Lung (tissue), 12 donors: Measurements from ENCODE around the gene KMT5C. TPM values are rescaled to one million over a fixed set of nuclear protein-coding genes. Genes with fewer than 3 reads are reported as not detected.
A peak's percentile ranks its signal among the peaks of the same experiment; 100 is the strongest.

Experiments
- ATAC-seq: fragments of 200-7000 bp; cut with Tn5 transposase; one replicate; pipeline ENCODE4 v1.9.1; 2020; ENCODE audit warnings: moderate number of reproducible peaks; ENCODE audit not compliant: insufficient read depth, low FRiP score
- DNase-seq, 3 donors: peaks; one replicate each; pipeline ENCODE4 v3.0.0-alpha.2; 2013 to 2017
- H3K27ac ChIP-seq, 2 donors: one replicate each; pipeline ENCODE4 v1.5.1; 2013; ENCODE audit warnings: mild to moderate bottlenecking in 2 of 2, moderate library complexity in 2 of 2, control low read depth in 1 of 2, inconsistent platforms in 1 of 2, low read depth in 1 of 2, low read length in 1 of 2
- H3K27me3 ChIP-seq, 3 donors: one replicate each; pipeline ENCODE4 v1.5.1; 2013; ENCODE audit warnings: low read length in 2 of 3; ENCODE audit not compliant: control insufficient read depth in 3 of 3, insufficient read depth in 3 of 3
- H3K36me3 ChIP-seq, 4 donors: one replicate each; pipeline ENCODE4 v1.5.1; 2013; ENCODE audit warnings: low read length in 4 of 4, mild to moderate bottlenecking in 1 of 4, moderate library complexity in 1 of 4; ENCODE audit not compliant: control insufficient read depth in 4 of 4, insufficient read depth in 4 of 4
- H3K4me1 ChIP-seq, 5 donors: one replicate each; pipeline ENCODE4 v1.5.1; 2013; ENCODE audit warnings: low read length in 5 of 5, mild to moderate bottlenecking in 2 of 5, moderate library complexity in 1 of 5; ENCODE audit not compliant: control insufficient read depth in 5 of 5, insufficient read depth in 5 of 5
- H3K4me3 ChIP-seq: one replicate; pipeline ENCODE4 v1.5.1; 2013; ENCODE audit warnings: mild to moderate bottlenecking, control low read depth, moderate library complexity
- H3K9ac ChIP-seq, 2 donors: one replicate each; pipeline ENCODE4 v1.5.1; 2013; ENCODE audit warnings: low read length in 2 of 2, control low read depth in 1 of 2; ENCODE audit not compliant: insufficient read depth in 1 of 2
- H3K9me3 ChIP-seq, 4 donors: one replicate each; pipeline ENCODE4 v1.5.1; 2013; ENCODE audit warnings: low read length in 3 of 4, mild to moderate bottlenecking in 1 of 4, moderate library complexity in 1 of 4; ENCODE audit not compliant: control insufficient read depth in 4 of 4, insufficient read depth in 3 of 4
- CTCF ChIP-seq: IDR thresholded peaks from 2 replicates; pipeline ENCODE4 v1.5.1; 2012; ENCODE audit warnings: mild to moderate bottlenecking; ENCODE audit errors: control extremely low read depth, extremely low read depth
- WGBS, 2 donors: extraction: QIAGEN DNeasy Blood & Tissue Kit; methylation state at CpG; one replicate each; pipeline ENCODE4 v1.1.7; 2013; 5-methylcytosine and 5-hydroxymethylcytosine counted together
- polyA plus RNA-seq, 2 donors: library from polyadenylated mRNA; stranded (reverse); fragments of 200-250 nt; gene quantifications; one replicate each; pipeline ENCODE4 v1.2.1, GENCODE V29; 2013
- total RNA-seq, 2 donors: library from RNA; depleted of rRNA in 1 of 2; stranded (reverse); fragments of >200 nt in 1 of 2; gene quantifications; one replicate each; pipeline ENCODE4 v1.2.1, GENCODE V29; 2014 to 2021
- donor health status: control.
- donor health status: control.
- donor health status: Bipolar disorder and iron deficiency.
- donor health status: healthy.
- donor health status: DM: yes; HTN: yes; CAD: no.

Gene KMT5C
- total and polyA plus RNA-seq, 4 donors: 6.7 to 16.5 (median 12.5) TPM

GRCh38 chr19:55321466-55322137 lies 18.1 kb upstream of the KMT5C start:
- ATAC-seq (no peak), DNase-seq (no peak)
- H3K9ac ChIP-seq: no peak overlapping the region
- H3K9me3 ChIP-seq: no peaks in the 10 kb centered on the region
- no peaks in the 10 kb centered on the region for H3K27me3 ChIP-seq
- H3K4me3 ChIP-seq: no peak overlapping the region
- no peak for TF ChIP-seq CTCF
- 44 to 60% methylated on average over 9 of the region's 9 CpGs for WGBS, 2 donors
- H3K4me1 ChIP-seq: no peaks in the 10 kb centered on the region
- H3K27ac ChIP-seq: no peak overlapping the region
- H3K36me3 ChIP-seq: peaks cover 0 to 3% (median 0%) of the 10 kb centered on the region in 4 donors

GRCh38 chr19:55322204-55322885 lies 17.3 kb upstream of the KMT5C start:
- Histone ChIP-seq H3K4me3 (no peak overlapping the region), H3K9me3 (no peaks in the 10 kb centered on the region), H3K27me3 (no peaks in the 10 kb centered on the region), H3K27ac (no peak overlapping the region), H3K9ac (no peak overlapping the region), H3K36me3 (no peaks in the 10 kb centered on the region), H3K4me1 (no peaks in the 10 kb centered on the region)
- ATAC-seq (no peak), DNase-seq (no peak)
- WGBS, 2 donors: 43 to 48% methylated on average over 12 of the region's 12 CpGs
- TF ChIP-seq CTCF: no peak

- DNase-seq (no peak), ATAC-seq (no peak)
- Histone ChIP-seq H3K9me3 (no peaks in the 10 kb centered on the region), H3K9ac (no peak overlapping the region), H3K4me1 (peaks cover 0 to 4% (median 0%) of the 10 kb centered on the region in 5 donors), H3K4me3 (no peak overlapping the region), H3K27ac (peak overlapping the region in 1 of 2 donors; percentile 68), H3K27me3 (no peaks in the 10 kb centered on the region), H3K36me3 (no peaks in the 10 kb centered on the region)
- no peak for TF ChIP-seq CTCF
- 71 to 88% methylated on average over 6 of the region's 6 CpGs for WGBS, 2 donors
These were observed 15.0 kb upstream of the KMT5C start for GRCh38 chr19:55324662-55325061.
